Gastroesophageal sphincter (tissue), 4 donors: ENCODE data around the gene SETD7. TPM values are rescaled to one million over a fixed set of nuclear protein-coding genes. Genes with fewer than 3 reads are reported as not detected.

ENCODE experiments used
- ATAC-seq: fragments of 150-250 bp; one replicate; pipeline ENCODE4 v1.9.1; 2016; ENCODE audit warnings: mild to moderate bottlenecking, moderate library complexity
- H3K27ac ChIP-seq, 4 donors: fragments of 200-600 bp; sonication (generic) in 3 of 4; 1 replicate in 3 of 4; 2 replicates in 1 of 4; pipeline ENCODE4 v1.5.1; 2016 to 2019
- H3K27me3 ChIP-seq: fragments of 200-600 bp; sonication (generic); one replicate; pipeline ENCODE4 v1.5.1; 2019
- H3K36me3 ChIP-seq, 2 donors: fragments of 200-600 bp; sonication (generic); one replicate each; pipeline ENCODE4 v1.5.1; 2019; ENCODE audit warnings: control low read depth in 1 of 2
- H3K4me1 ChIP-seq, 3 donors: fragments of 200-600 bp; sonication (generic); 1 replicate in 2 of 3; 2 replicates in 1 of 3; pipeline ENCODE4 v1.5.1; 2016 to 2019; ENCODE audit warnings: control low read depth in 2 of 3
- H3K4me3 ChIP-seq, 2 donors: fragments of 200-600 bp; sonication (generic); one replicate each; pipeline ENCODE4 v1.5.1; 2019; ENCODE audit warnings: mild to moderate bottlenecking in 1 of 2, moderate library complexity in 1 of 2
- H3K9me3 ChIP-seq, 3 donors: fragments of 200-600 bp; sonication (generic); one replicate each; pipeline ENCODE4 v1.5.1; 2017 to 2019; ENCODE audit warnings: control low read depth in 2 of 3
- CTCF ChIP-seq, 4 experiments: fragments of 200-600 bp in 2 of 4; fragments of 450-650 bp in 2 of 4; sonication (generic) in 1 of 4; IDR thresholded peaks; one replicate each; pipeline ENCODE4 v1.5.1; 2017 to 2019; ENCODE audit warnings: antibody characterized with exemption in 4 of 4, mild to moderate bottlenecking in 2 of 4, moderate library complexity in 2 of 4
- EP300 ChIP-seq: sonication (generic); formaldehyde crosslinking; IDR thresholded peaks from one replicate; pipeline ENCODE4 v1.6.1; 2017; ENCODE audit warnings: antibody characterized with exemption, mild to moderate bottlenecking
- POLR2A ChIP-seq, 2 donors: fragments of 450-650 bp; IDR thresholded peaks; one replicate each; pipeline ENCODE4 v1.6.1; 2017; ENCODE audit warnings: antibody characterized with exemption in 2 of 2, mild to moderate bottlenecking in 2 of 2, moderate library complexity in 1 of 2
- POLR2AphosphoS5 ChIP-seq: sonication (generic); formaldehyde crosslinking; IDR thresholded peaks from one replicate; pipeline ENCODE4 v1.6.1; 2017; ENCODE audit warnings: antibody characterized with exemption
- WGBS, 2 donors: methylation state at CpG; one replicate each; pipeline ENCODE4 v1.1.5; 2018; ENCODE audit warnings: low coverage in 1 of 2; 5-methylcytosine and 5-hydroxymethylcytosine counted together
- total RNA-seq, 4 donors: library from RNA; depleted of rRNA; stranded (reverse); fragments of >200 nt; gene quantifications; one replicate each; pipeline ENCODE4 v1.1.0, GENCODE V29; 2016

The SETD7 gene
- total RNA-seq, 4 donors from 2014 or later, result 72.7 to 92.2 (median 88.3) TPM

GRCh38 chr4:139584013-139584412 is 28.0 kb upstream of the SETD7 start:
- ATAC-seq, result no peak
- TF ChIP-seq POLR2AphosphoS5 (no peak), CTCF (IDR thresholded peaks at IDR 0.05) (no peak), EP300 (no peak), POLR2A (IDR thresholded peaks at IDR 0.05) (no peak)
- no peaks in the 10 kb centered on the region for H3K4me1 ChIP-seq
- no peak overlapping the region for H3K27ac ChIP-seq
- H3K27me3 ChIP-seq, result no peaks in the 10 kb centered on the region
- no peaks in the 10 kb centered on the region for H3K9me3 ChIP-seq
- no peaks in the 10 kb centered on the region for H3K36me3 ChIP-seq
- WGBS, 2 donors, result 70 to 83% methylated on average over 1 to 2 of the region's 2 CpGs
- H3K4me3 ChIP-seq, result no peak overlapping the region

GRCh38 chr4:139582044-139582443 is 26.0 kb upstream of the SETD7 start:
- Histone ChIP-seq H3K36me3 (no peaks in the 10 kb centered on the region), H3K9me3 (no peaks in the 10 kb centered on the region), H3K4me1 (no peaks in the 10 kb centered on the region), H3K27me3 (no peaks in the 10 kb centered on the region), H3K4me3 (no peak overlapping the region), H3K27ac (no peak overlapping the region)
- WGBS, 2 donors, result 78 to 86% methylated on average over 2 to 4 of the region's 4 CpGs
- no peak for TF ChIP-seq POLR2AphosphoS5
- TF ChIP-seq EP300, result no peak
- no peak for TF ChIP-seq POLR2A (IDR thresholded peaks at IDR 0.05)
- no peak for TF ChIP-seq CTCF (IDR thresholded peaks at IDR 0.05)
- no peak for ATAC-seq

GRCh38 chr4:139581096-139581495 is 25.1 kb upstream of the SETD7 start:
- ATAC-seq, result no peak
- H3K9me3 ChIP-seq, result no peaks in the 10 kb centered on the region
- no peak overlapping the region for H3K27ac ChIP-seq
- no peaks in the 10 kb centered on the region for H3K27me3 ChIP-seq
- 83 to 97% methylated on average over 5 of the region's 8 CpGs for WGBS, 2 donors
- no peak overlapping the region for H3K4me3 ChIP-seq
- H3K36me3 ChIP-seq, result no peaks in the 10 kb centered on the region
- TF ChIP-seq POLR2A (IDR thresholded peaks at IDR 0.05) (no peak), POLR2AphosphoS5 (no peak), CTCF (IDR thresholded peaks at IDR 0.05) (no peak), EP300 (no peak)
- H3K4me1 ChIP-seq, result no peaks in the 10 kb centered on the region

GRCh38 chr4:139576219-139576618 is 20.2 kb upstream of the SETD7 start:
- no peaks in the 10 kb centered on the region for H3K4me1 ChIP-seq
- ATAC-seq, result no peak
- no peaks in the 10 kb centered on the region for H3K9me3 ChIP-seq
- no peaks in the 10 kb centered on the region for H3K36me3 ChIP-seq
- WGBS, 2 donors, result 80 to 91% methylated on average over 4 of the region's 5 CpGs
- H3K27me3 ChIP-seq, result no peaks in the 10 kb centered on the region
- H3K27ac ChIP-seq, result no peak overlapping the region
- TF ChIP-seq POLR2A (IDR thresholded peaks at IDR 0.05), result no peak
- no peak for TF ChIP-seq CTCF (IDR thresholded peaks at IDR 0.05)
- TF ChIP-seq POLR2AphosphoS5, result no peak
- no peak for TF ChIP-seq EP300
- no peak overlapping the region for H3K4me3 ChIP-seq

- no peak for TF ChIP-seq EP300
- TF ChIP-seq POLR2AphosphoS5, result no peak
- TF ChIP-seq CTCF (IDR thresholded peaks at IDR 0.05), result no peak
- TF ChIP-seq POLR2A (IDR thresholded peaks at IDR 0.05), result no peak
- no peaks in the 10 kb centered on the region for H3K4me1 ChIP-seq
- no peaks in the 10 kb centered on the region for H3K36me3 ChIP-seq
- no peak overlapping the region for H3K4me3 ChIP-seq
- H3K27me3 ChIP-seq, result no peaks in the 10 kb centered on the region
- no peak for ATAC-seq
- WGBS, 2 donors, result 89 to 94% methylated on average over 4 to 5 of the region's 5 CpGs
- no peak overlapping the region for H3K27ac ChIP-seq
- H3K9me3 ChIP-seq, result no peaks in the 10 kb centered on the region
These were observed 19.1 kb upstream of the SETD7 start for GRCh38 chr4:139575072-139575471.
